ENCODE measurements around the gene DENND2A.
A peak's percentile ranks its signal among the peaks of the same experiment; 100 is the strongest.
"Not testable (repeated sequence)": the region's sequence is repeated elsewhere in the genome, so short reads cannot be mapped to it uniquely, and the experiment has no call there.

Gene DENND2A, protein sequence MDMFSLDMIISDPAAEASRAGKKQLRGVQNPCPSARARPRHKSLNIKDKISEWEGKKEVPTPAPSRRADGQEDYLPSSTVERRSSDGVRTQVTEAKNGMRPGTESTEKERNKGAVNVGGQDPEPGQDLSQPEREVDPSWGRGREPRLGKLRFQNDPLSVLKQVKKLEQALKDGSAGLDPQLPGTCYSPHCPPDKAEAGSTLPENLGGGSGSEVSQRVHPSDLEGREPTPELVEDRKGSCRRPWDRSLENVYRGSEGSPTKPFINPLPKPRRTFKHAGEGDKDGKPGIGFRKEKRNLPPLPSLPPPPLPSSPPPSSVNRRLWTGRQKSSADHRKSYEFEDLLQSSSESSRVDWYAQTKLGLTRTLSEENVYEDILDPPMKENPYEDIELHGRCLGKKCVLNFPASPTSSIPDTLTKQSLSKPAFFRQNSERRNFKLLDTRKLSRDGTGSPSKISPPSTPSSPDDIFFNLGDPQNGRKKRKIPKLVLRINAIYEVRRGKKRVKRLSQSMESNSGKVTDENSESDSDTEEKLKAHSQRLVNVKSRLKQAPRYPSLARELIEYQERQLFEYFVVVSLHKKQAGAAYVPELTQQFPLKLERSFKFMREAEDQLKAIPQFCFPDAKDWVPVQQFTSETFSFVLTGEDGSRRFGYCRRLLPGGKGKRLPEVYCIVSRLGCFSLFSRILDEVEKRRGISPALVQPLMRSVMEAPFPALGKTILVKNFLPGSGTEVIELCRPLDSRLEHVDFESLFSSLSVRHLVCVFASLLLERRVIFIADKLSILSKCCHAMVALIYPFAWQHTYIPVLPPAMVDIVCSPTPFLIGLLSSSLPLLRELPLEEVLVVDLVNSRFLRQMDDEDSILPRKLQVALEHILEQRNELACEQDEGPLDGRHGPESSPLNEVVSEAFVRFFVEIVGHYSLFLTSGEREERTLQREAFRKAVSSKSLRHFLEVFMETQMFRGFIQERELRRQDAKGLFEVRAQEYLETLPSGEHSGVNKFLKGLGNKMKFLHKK

DNA sequence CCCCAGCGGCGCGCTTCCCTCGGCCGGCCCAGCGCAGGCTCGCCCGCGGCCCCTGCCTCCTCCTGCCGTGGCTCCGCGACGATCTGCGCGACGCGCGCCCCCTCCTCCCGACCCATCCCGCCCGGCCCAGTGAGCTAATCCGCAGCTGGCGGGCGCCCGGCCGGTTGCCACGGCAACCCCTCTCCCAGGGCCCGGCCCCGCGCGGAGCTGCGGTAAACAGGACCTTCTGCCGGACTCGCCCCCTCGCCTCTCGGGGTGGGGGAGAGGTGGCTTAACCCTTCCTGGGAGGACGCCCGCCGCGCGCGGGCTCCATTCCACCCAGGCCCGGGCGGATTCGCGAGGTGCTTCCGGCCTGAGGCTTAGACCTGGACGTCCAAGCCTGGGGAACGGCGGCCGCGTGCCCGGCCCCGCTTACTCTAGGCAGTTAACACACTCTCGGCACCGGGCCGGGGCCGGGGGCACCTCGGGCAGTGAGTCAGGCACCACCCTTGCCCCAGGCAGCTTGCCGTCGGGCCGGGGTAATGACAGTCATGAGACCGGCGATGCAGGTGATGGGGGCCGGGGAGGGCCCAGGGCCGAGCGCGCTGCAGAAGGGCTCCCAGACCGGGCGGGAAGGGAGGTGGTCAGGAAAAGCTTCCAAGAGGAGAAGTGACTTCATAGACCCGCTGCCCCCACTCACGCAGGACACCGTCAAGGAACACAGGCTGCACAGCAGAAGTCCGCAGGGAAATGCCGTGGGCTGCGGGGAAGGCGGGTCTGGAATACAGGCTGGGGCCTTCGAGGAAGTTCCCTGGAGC, at the start of gene DENND2A:
Gene DENND2A, minus strand, starts transcription at position 87 of the 797 bp plus-strand sequence. CDS start 38,416 bp downstream, outside the sequence.
- DNase-seq (ENCODE audit: low spot score) = peak; percentile 12

DNA sequence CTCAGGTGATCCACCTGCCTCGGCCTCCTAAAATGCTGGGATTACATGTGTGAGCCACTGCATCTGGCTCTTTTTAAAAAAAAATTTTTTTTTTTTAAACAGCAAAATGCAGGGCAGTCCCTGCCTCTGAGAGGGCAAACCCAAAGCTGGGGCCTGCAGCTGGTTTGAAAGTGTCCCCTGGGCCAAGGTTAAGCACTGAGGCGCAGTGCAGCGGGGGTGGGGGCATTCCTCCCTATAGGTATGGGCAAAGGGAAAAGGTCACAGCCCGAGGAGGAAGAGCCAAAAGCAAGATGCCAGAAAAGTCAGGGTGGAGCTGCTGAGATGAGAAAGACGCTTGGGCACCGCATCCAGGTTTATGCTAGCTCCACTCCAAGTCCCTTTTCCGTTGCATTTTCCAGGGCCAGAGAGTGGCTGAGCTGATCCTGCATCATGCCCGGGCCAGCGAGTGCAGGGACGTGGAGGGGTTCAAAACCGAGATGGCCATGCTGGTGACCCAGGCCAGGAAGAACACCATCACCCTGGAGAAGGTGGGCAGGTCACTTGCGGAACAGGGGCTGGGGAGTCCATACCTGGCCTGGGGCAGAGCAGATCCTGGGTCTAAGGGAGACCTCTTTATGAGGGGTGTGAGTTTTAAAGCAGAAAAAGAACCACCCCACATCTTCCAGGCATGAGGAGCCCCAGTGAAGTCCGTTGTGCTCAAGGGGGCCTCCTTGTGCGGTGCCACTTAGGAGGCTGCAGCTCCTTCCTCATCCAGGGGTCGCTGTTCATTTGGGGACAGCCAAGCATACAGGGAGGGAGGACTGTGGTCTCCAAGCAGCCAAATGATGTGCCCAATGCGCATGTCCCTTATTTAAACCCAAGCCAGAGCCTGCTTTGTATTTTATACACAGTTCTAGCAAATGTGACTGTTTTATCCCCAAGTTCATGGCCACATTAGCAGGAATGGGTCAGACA, 48.9 kb upstream of the DENND2A start:
- no peak for DNase-seq (ENCODE audit: low spot score)

DNA sequence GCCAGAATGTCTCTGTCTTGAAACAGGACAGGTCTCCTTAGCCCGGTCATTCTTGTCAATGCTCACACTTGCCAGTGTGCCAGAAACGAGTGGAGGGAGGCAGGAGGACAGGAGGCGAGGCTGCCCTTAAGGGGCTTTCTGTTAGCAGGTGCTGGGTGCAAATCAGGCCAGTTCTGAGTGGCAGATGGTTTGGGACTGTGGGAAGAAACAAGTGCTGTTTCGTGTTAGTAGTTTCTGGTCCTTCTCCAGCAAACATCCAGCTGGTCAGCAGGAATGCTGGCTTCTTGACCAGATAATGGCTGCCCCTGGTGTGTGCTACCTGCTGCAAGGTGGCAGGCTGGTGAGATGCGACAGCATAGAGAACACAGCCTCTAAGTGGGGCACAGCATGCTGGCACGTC, 47.7 kb upstream of the DENND2A start:
- no peak for DNase-seq (ENCODE audit: low spot score)

GRCh38 chr7:140686921-140687320, 46.3 kb upstream of the DENND2A start:
- no peak for DNase-seq (ENCODE audit: low spot score)

- DNase-seq (ENCODE audit: low spot score) = no peak
Measured at GRCh38 chr7:140685407-140686087, 44.9 kb upstream of the DENND2A start.

- DNase-seq (ENCODE audit: low spot score) = no peak
Measured at GRCh38 chr7:140684066-140684950, 43.7 kb upstream of the DENND2A start.

DNA sequence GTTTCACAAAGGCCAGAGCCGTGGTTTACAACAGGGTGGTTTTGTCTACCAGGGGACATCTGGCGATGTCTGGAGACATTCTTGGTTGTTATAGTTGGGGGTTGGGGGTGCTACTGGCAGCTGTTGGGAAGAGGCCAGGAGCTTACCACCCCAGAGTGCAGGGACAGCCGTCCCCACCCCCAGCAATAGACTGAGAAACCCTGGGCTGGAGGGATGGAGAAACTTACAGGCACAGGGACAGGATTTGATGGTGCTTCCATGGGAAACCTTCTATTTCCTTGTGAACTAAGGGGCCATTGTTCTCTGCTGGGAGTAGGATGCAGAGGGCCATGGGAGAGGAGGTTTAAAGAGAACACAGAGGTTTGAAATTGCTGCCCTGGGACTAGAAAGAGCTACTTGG, 43.0 kb upstream of the DENND2A start:
- DNase-seq (ENCODE audit: low spot score) = no peak

- DNase-seq (ENCODE audit: low spot score) = no peak
Measured at GRCh38 chr7:140681766-140682165, 41.2 kb upstream of the DENND2A start.

DNA sequence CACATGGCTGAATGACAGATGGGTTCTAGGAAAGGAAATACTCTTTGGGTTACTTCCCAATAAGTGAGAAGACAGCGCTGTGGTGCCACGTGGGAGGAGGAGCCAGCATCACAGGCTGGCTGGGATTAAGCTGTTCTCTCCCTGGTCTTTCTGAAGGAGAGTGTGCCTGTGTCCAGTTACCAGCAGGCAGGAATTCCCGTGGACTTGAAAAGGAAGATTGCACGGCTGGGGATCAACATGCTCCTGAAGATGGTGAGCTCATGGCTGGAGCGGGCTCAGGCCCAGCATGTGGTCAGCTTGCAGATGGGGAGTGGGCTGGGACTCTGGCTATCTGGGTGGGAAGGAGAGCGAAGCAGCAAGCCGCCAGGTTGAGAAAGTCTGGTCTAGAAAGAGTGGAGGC, 40.3 kb upstream of the DENND2A start:
- no peak for DNase-seq (ENCODE audit: low spot score)

GRCh38 chr7:140679186-140679585, 38.6 kb upstream of the DENND2A start:
- DNase-seq (ENCODE audit: low spot score) = no peak

- DNase-seq (ENCODE audit: low spot score) = no peak
Measured at GRCh38 chr7:140678816-140679130, 38.2 kb upstream of the DENND2A start.

- no peak for DNase-seq (ENCODE audit: low spot score)
Measured at GRCh38 chr7:140678081-140678815, 37.6 kb upstream of the DENND2A start.

DNA sequence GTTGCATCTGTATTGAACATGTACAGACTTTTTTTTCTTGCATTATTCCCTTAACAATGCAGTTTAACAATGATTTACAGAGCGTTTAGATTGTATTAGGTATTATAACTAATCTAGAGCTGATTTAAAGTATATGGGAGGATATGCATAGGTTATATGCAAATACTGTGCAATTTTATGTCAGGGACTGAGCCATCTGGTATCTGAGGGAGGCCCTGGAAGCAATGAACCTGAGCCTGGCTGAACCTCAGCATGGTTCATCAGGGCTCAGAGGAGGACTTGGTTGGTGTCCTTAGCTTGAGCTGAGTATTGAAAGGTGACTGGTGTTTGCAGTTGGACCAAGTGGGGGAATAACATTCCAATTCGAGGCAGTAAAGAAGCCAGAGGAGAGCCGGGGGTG, 36.9 kb upstream of the DENND2A start:
- peak; percentile 45 for DNase-seq (ENCODE audit: low spot score)

GRCh38 chr7:140676956-140677355, 36.3 kb upstream of the DENND2A start:
- not testable (repeated sequence) for DNase-seq (ENCODE audit: low spot score)

GRCh38 chr7:140676306-140676705, 35.7 kb upstream of the DENND2A start:
- DNase-seq (ENCODE audit: low spot score) = peak; percentile 66

DNA sequence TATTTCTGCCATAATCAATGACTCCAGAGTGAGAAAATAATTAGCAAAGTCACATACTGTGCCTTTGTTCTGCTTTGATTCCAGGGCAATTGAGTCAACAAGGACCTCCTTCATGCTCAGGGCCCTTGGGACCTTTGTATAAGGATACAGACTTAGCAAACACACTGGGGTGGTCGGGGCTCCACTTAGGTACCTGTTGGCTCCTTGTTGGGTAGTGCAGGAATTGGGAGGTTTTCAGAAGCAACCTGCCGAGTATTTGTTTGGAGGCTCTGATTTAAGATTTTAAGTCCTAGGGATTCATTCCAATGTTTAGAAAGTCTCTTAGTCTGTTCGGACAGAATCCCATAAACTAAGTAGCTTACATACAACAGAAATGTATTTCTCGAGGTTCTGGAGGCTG, 35.1 kb upstream of the DENND2A start:
- DNase-seq (ENCODE audit: low spot score) = no peak

DNA sequence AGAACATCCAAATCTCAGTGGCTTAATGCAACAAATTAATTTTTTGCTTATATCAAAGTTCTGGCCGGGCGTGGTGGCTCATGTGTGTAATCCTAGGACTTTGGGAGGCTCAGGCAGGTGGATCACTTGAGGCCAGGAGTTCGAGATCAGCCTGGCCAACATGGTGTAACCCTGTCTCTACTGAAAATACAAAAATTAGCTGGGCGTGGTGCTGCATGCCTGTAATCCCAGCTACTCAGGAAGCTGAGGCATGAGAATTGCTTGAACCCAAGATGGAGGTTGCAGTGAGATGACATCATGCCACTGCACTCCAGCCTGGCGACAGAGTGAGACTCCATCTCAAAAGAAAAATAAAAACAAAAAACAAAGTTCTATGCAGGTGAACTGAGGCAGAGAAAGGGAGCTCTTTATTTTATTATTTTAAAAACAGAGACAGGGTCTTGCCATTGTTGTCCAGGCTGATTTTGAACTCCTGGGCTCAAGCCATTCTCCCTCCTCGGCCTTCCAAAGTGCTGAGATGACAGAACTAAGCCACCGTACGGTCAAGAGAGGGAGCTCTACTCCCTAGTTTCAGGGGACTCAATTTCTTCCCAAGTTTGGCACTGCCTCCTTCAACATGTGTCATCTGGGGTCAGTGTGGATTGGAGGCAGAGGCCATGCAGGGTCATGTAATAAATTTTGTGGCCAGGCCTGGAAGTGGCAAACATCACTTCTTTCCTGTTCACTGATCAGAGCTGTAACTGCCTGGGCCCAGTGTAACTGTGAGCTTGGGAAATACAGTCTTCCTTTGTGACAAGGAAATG, 34.5 kb upstream of the DENND2A start:
- DNase-seq (ENCODE audit: low spot score) = no peak

DNA sequence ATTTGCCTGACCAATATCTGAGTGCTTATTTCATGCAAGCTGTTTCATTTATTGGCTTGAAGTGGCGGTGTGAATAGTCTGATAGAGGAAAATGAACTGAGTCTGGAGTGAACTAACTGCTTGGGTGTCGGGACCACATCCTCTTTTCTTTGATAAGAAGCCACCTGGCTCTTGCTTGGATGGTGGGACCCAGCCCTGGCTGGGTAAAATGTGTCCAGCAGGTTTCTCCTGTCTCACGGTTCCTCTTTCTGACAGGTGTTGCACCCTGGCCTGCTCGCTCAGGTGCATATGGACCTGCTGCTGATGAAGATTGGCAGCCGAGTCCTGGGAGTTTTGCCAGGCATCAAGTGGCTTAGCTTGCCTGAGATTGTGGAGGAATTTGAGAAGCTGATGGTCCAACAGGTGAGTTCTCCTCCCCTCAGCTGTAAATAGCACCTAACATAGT, 33.8 kb upstream of the DENND2A start:
- peak; percentile 85 for DNase-seq (ENCODE audit: low spot score)

All from germinal center (tissue), 1 donor.